ENCODE results near the gene AGPAT3.

Gene AGPAT3

DNA sequence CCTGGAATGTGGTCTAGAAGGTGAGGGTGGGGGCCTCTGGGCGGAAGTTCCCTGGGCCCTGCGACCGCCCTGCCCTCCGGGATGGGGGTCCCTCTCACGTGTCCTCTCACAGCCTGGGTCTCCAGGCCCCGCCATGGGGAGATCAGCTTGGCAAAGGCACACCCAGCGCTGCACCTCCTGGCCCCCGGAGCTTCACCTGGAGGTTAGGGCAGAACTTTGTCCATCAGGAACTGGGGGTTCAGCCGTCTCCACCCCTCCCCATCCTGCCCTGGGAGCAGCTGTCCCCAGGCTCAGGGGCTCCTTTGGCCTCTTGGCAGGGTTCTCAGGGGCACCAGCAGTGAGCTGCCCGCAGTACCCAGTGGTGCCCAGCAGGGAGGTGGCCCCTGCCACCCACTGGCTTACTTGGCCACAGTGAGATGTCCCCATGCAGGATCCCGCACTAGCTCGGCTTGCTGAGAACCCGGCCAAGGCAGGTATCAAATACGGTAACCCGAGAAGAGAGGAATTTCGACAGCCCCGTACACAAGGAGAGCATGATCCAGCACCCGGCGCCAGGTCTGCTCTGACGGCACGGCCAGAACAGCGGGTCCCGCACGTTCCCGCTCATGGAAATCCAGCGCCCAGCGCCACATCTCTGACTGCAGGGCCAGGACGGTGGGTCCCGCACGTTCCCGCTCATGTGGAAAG lies 38.9 kb upstream of the AGPAT3 start:
- Histone ChIP-seq H3K4me2 (ENCODE audit: insufficient read depth, low read length, poor library complexity, severe bottlenecking) (no peak overlapping the region), H2BK12ac (ENCODE audit: low read length) (no peak overlapping the region), H2BK120ac (ENCODE audit: low read depth, low read length) (peak overlapping the region; percentile 9), H2AFZ (ENCODE audit: low read length) (peak overlapping the region; percentile 43), H3K4me3 (ENCODE audit: low read length in 2 of 2) (no peak overlapping the region), H4K91ac (ENCODE audit: low read depth, low read length, poor library complexity) (no peak overlapping the region), H2AK5ac (ENCODE audit: low read depth, low read length) (peak overlapping the region; percentile 92), H4K8ac (ENCODE audit: low read depth, low read length) (peak overlapping the region; percentile 87), H2BK5ac (ENCODE audit: low read length) (no peak overlapping the region), H3K4ac (ENCODE audit: low read length) (no peak overlapping the region), H3K23ac (ENCODE audit: low read depth, low read length, poor library complexity) (peak overlapping the region; percentile 55), H3K9me3 (replicated peaks in 1 of 2; ENCODE audit: control insufficient read depth in 2 of 2, insufficient read depth in 1 of 2, low read depth in 1 of 2, low read length in 2 of 2) (peaks cover 0 to 2% of the 10 kb centered on the region in 2 donors), H3K9ac (ENCODE audit: low read depth, low read length, poor library complexity) (peak overlapping the region; percentile 63), H3K4me1 (ENCODE audit: control insufficient read depth in 2 of 2, insufficient read depth in 1 of 2, low read depth in 1 of 2, low read length in 2 of 2) (peaks cover 0 to 10% of the 10 kb centered on the region in 2 donors), H2BK15ac (ENCODE audit: low read length) (no peak overlapping the region), H3K14ac (ENCODE audit: low read length) (peak overlapping the region; percentile 56), H3K27ac (replicated peaks; ENCODE audit: low read length) (no peak overlapping the region), H3K18ac (ENCODE audit: low read length) (peak overlapping the region; percentile 89), H3K36me3 (replicated peaks in 1 of 2; ENCODE audit: control insufficient read depth in 2 of 2, insufficient read depth in 2 of 2, low read length in 2 of 2) (no peaks in the 10 kb centered on the region), H3K79me1 (ENCODE audit: low read depth, low read length) (no peaks in the 10 kb centered on the region), H3K27me3 (ENCODE audit: control insufficient read depth in 3 of 3, insufficient read depth in 3 of 3, low read depth in 1 of 3, low read length in 3 of 3) (no peaks in the 10 kb centered on the region)
- no peak for DNase-seq (ENCODE audit: low spot score)
- WGBS, 2 donors (ENCODE audit: extremely low coverage in 2 of 2, insufficient read length in 2 of 2, insufficient replicate concordance in 1 of 2) = no CpG with 5 or more reads among the region's 31 CpGs

DNA sequence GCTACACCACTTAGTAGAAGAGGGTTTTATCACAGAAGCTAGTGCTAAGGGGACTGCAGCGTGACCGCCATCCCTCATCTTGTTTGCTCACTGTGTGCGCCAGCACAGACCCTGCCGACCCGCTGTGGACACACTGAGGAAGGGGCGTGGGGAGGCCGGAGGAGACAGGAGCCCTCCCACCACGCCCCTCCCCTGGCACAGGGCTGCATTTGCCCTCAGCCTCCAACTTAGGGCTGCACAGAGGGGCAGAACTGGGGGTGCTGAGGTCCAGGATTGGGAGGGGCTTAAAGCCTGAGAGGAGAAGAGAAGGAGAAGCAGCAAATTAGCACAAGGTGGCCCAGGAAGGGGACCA lies 38.4 kb upstream of the AGPAT3 start:
- peak overlapping the region; percentile 92 for H2AK5ac ChIP-seq (ENCODE audit: low read depth, low read length)

DNA sequence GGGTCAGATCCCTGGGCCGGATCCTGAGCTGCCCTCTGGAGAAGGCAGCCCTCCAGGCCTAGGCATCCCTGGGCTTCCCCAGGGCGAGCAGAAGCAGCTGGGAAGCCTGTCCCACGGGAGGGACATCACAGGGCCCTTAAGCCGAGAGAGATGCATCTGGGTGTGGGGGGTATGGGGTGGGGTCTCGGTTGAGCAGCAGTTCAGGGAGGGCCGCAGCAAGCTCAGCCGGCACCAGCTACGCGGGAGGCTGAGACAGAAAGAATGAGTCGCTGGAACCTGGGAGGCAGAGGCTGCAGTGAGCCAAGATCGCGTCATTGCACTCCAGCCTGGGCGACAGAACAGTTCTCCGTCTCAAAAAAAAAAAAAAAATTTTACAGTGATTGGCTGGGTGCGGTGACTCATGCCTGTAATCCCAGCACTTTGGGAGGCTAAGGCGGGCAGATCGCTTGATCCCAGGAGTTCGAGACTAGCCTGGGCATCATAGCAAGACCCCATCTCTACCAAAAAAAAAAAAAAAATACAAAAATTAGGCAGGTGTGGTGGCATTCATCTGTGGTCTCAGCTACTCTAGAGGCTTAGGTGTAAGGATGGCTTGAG lies 37.9 kb upstream of the AGPAT3 start:
- peak overlapping the region; percentile 89 for H3K18ac ChIP-seq (ENCODE audit: low read length)

More for the DNA sequence above, 38.4 kb upstream of the AGPAT3 start:
- peak overlapping the region; percentile 63 for H3K9ac ChIP-seq (ENCODE audit: low read depth, low read length, poor library complexity)
- H3K14ac ChIP-seq (ENCODE audit: low read length) = peak overlapping the region; percentile 56
- H3K27me3 ChIP-seq (ENCODE audit: control insufficient read depth in 3 of 3, insufficient read depth in 3 of 3, low read depth in 1 of 3, low read length in 3 of 3) = no peaks in the 10 kb centered on the region
- no peak overlapping the region for H3K4me3 ChIP-seq (ENCODE audit: low read length in 2 of 2)
- H3K23ac ChIP-seq (ENCODE audit: low read depth, low read length, poor library complexity) = peak overlapping the region; percentile 55
- no CpG with 5 or more reads among the region's 8 CpGs for WGBS, 2 donors (ENCODE audit: extremely low coverage in 2 of 2, insufficient read length in 2 of 2, insufficient replicate concordance in 1 of 2)
- peak overlapping the region; percentile 43 for H2AFZ ChIP-seq (ENCODE audit: low read length)
- H3K4me2 ChIP-seq (ENCODE audit: insufficient read depth, low read length, poor library complexity, severe bottlenecking) = no peak overlapping the region
- H3K18ac ChIP-seq (ENCODE audit: low read length) = peak overlapping the region; percentile 89
- peak overlapping the region; percentile 93 for H2BK15ac ChIP-seq (ENCODE audit: low read length)
- H3K9me3 ChIP-seq (replicated peaks in 1 of 2; ENCODE audit: control insufficient read depth in 2 of 2, insufficient read depth in 1 of 2, low read depth in 1 of 2, low read length in 2 of 2) = peaks cover 0 to 2% of the 10 kb centered on the region in 2 donors
- peaks cover 0 to 10% of the 10 kb centered on the region in 2 donors for H3K4me1 ChIP-seq (ENCODE audit: control insufficient read depth in 2 of 2, insufficient read depth in 1 of 2, low read depth in 1 of 2, low read length in 2 of 2)
- peak overlapping the region; percentile 87 for H4K8ac ChIP-seq (ENCODE audit: low read depth, low read length)
- H3K4ac ChIP-seq (ENCODE audit: low read length) = peak overlapping the region; percentile 69
- no peaks in the 10 kb centered on the region for H3K79me1 ChIP-seq (ENCODE audit: low read depth, low read length)
- H3K27ac ChIP-seq (replicated peaks; ENCODE audit: low read length) = no peak overlapping the region
- H2BK120ac ChIP-seq (ENCODE audit: low read depth, low read length) = peak overlapping the region; percentile 95
- H3K36me3 ChIP-seq (replicated peaks in 1 of 2; ENCODE audit: control insufficient read depth in 2 of 2, insufficient read depth in 2 of 2, low read length in 2 of 2) = no peaks in the 10 kb centered on the region
- peak overlapping the region; percentile 73 for H2BK12ac ChIP-seq (ENCODE audit: low read length)
- DNase-seq (ENCODE audit: low spot score) = no peak
- no peak overlapping the region for H4K91ac ChIP-seq (ENCODE audit: low read depth, low read length, poor library complexity)
- H2BK5ac ChIP-seq (ENCODE audit: low read length) = no peak overlapping the region

DNA sequence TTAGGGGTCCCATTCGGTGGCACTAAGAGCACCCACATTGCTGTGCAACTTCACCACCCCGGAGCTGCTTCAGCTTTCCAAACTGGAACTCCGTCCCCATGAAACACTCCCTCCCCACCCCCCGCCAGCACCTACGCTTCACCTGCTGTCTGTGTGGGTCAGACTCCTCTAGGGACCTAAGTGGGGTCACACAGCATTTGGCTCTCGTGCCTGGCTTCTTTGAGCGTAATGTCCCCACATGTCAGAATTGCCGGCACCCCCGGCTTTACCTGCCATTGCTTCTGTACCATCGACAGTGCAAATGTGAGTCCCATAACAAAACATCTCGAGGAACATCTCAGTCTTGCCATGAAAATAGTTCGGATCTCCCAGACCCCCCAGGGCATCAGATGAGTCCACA lies 35.9 kb upstream of the AGPAT3 start:
- Histone ChIP-seq H3K4me3 (ENCODE audit: low read length in 2 of 2) (no peak overlapping the region), H3K14ac (ENCODE audit: low read length) (no peak overlapping the region)
- WGBS, 2 donors (ENCODE audit: extremely low coverage in 2 of 2, insufficient read length in 2 of 2, insufficient replicate concordance in 1 of 2) = no CpG with 5 or more reads among the region's 12 CpGs

More for the DNA sequence above, 37.9 kb upstream of the AGPAT3 start:
- Histone ChIP-seq H3K23ac (ENCODE audit: low read depth, low read length, poor library complexity) (no peak overlapping the region), H3K9me3 (replicated peaks in 1 of 2; ENCODE audit: control insufficient read depth in 2 of 2, insufficient read depth in 1 of 2, low read depth in 1 of 2, low read length in 2 of 2) (peaks cover 0 to 2% of the 10 kb centered on the region in 2 donors), H3K4me2 (ENCODE audit: insufficient read depth, low read length, poor library complexity, severe bottlenecking) (no peak overlapping the region), H2AK5ac (ENCODE audit: low read depth, low read length) (peak overlapping the region; percentile 92), H3K4me1 (ENCODE audit: control insufficient read depth in 2 of 2, insufficient read depth in 1 of 2, low read depth in 1 of 2, low read length in 2 of 2) (peaks cover 0 to 10% of the 10 kb centered on the region in 2 donors), H2BK120ac (ENCODE audit: low read depth, low read length) (peak overlapping the region; percentile 95), H2BK12ac (ENCODE audit: low read length) (peak overlapping the region; percentile 73), H4K8ac (ENCODE audit: low read depth, low read length) (peak overlapping the region; percentile 87), H3K4me3 (ENCODE audit: low read length in 2 of 2) (no peak overlapping the region), H3K36me3 (replicated peaks in 1 of 2; ENCODE audit: control insufficient read depth in 2 of 2, insufficient read depth in 2 of 2, low read length in 2 of 2) (no peaks in the 10 kb centered on the region), H3K27me3 (ENCODE audit: control insufficient read depth in 3 of 3, insufficient read depth in 3 of 3, low read depth in 1 of 3, low read length in 3 of 3) (no peaks in the 10 kb centered on the region), H3K4ac (ENCODE audit: low read length) (peak overlapping the region; percentile 69), H3K9ac (ENCODE audit: low read depth, low read length, poor library complexity) (peak overlapping the region; percentile 63), H3K27ac (replicated peaks; ENCODE audit: low read length) (no peak overlapping the region), H2BK5ac (ENCODE audit: low read length) (no peak overlapping the region), H2AFZ (ENCODE audit: low read length) (peak overlapping the region; percentile 43), H3K14ac (ENCODE audit: low read length) (no peak overlapping the region), H2BK15ac (ENCODE audit: low read length) (peak overlapping the region; percentile 93), H3K79me1 (ENCODE audit: low read depth, low read length) (no peaks in the 10 kb centered on the region), H4K91ac (ENCODE audit: low read depth, low read length, poor library complexity) (no peak overlapping the region)
- no peak for DNase-seq (ENCODE audit: low spot score)
- WGBS, 2 donors (ENCODE audit: extremely low coverage in 2 of 2, insufficient read length in 2 of 2, insufficient replicate concordance in 1 of 2) = no CpG with 5 or more reads among the region's 18 CpGs

More for the DNA sequence above, 35.9 kb upstream of the AGPAT3 start:
- Histone ChIP-seq H3K18ac (ENCODE audit: low read length) (no peak overlapping the region), H2BK120ac (ENCODE audit: low read depth, low read length) (no peak overlapping the region), H3K4me1 (ENCODE audit: control insufficient read depth in 2 of 2, insufficient read depth in 1 of 2, low read depth in 1 of 2, low read length in 2 of 2) (peaks cover 0 to 10% of the 10 kb centered on the region in 2 donors), H3K36me3 (replicated peaks in 1 of 2; ENCODE audit: control insufficient read depth in 2 of 2, insufficient read depth in 2 of 2, low read length in 2 of 2) (no peaks in the 10 kb centered on the region), H3K79me1 (ENCODE audit: low read depth, low read length) (peaks cover 3% of the 10 kb centered on the region), H3K27ac (replicated peaks; ENCODE audit: low read length) (no peak overlapping the region), H3K27me3 (ENCODE audit: control insufficient read depth in 3 of 3, insufficient read depth in 3 of 3, low read depth in 1 of 3, low read length in 3 of 3) (no peaks in the 10 kb centered on the region), H3K4me2 (ENCODE audit: insufficient read depth, low read length, poor library complexity, severe bottlenecking) (no peak overlapping the region), H2BK12ac (ENCODE audit: low read length) (no peak overlapping the region), H3K9me3 (replicated peaks in 1 of 2; ENCODE audit: control insufficient read depth in 2 of 2, insufficient read depth in 1 of 2, low read depth in 1 of 2, low read length in 2 of 2) (peaks cover 5 to 12% of the 10 kb centered on the region in 2 donors), H3K4ac (ENCODE audit: low read length) (no peak overlapping the region), H3K23ac (ENCODE audit: low read depth, low read length, poor library complexity) (no peak overlapping the region), H3K9ac (ENCODE audit: low read depth, low read length, poor library complexity) (no peak overlapping the region), H2BK5ac (ENCODE audit: low read length) (peak overlapping the region; percentile 13), H4K8ac (ENCODE audit: low read depth, low read length) (no peak overlapping the region), H2AFZ (ENCODE audit: low read length) (no peak overlapping the region), H2AK5ac (ENCODE audit: low read depth, low read length) (peak overlapping the region; percentile 63), H2BK15ac (ENCODE audit: low read length) (no peak overlapping the region), H4K91ac (ENCODE audit: low read depth, low read length, poor library complexity) (peak overlapping the region; percentile 43)
- DNase-seq (ENCODE audit: low spot score) = no peak

All from neuronal stem cell (in vitro differentiated cells).